HG03280 (cell line): ENCODE results near the gene KRT37.

ENCODE experiments used
- ATAC-seq: cut with Tn5 transposase; IDR thresholded peaks from one replicate; pipeline ENCODE4 v1.9.1; 2021; ENCODE audit warnings: mild to moderate bottlenecking, moderate library complexity; ENCODE audit not compliant: unreplicated experiment

The KRT37 gene

DNA sequence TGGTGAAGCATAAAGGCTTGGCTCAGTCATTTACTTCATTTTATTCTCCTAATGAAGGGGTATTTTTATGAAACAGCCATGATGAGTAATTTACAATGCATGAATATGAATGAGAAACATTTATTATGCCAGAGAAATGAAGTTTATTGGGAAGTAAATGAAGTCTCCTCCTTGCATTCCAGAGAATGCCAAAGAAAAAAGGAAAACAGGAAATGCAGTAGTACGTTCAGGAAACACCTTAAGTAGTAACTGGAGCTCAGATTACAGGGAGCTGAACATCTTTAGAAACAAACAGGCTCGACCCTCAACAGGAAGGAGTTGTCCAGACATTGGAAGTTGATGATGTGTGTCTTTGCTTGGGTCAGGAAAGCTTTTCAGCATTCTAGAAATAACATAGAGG lies 46.8 kb downstream of the KRT37 start:
- ATAC-seq = no peak
